SH-SY5Y (cell line): ENCODE measurements around the gene PPP2R2B.

Experiments
- GATA2 ChIP-seq: IDR thresholded peaks from 2 replicates; pipeline ENCODE4 v1.6.1; 2011; ENCODE audit warnings: mild to moderate bottlenecking, low read depth, low read length
- GATA3 ChIP-seq: IDR thresholded peaks from 2 replicates; pipeline ENCODE4 v1.6.1; 2011; ENCODE audit warnings: low read depth, mild to moderate bottlenecking, low read length, moderate library complexity

Gene PPP2R2B

DNA sequence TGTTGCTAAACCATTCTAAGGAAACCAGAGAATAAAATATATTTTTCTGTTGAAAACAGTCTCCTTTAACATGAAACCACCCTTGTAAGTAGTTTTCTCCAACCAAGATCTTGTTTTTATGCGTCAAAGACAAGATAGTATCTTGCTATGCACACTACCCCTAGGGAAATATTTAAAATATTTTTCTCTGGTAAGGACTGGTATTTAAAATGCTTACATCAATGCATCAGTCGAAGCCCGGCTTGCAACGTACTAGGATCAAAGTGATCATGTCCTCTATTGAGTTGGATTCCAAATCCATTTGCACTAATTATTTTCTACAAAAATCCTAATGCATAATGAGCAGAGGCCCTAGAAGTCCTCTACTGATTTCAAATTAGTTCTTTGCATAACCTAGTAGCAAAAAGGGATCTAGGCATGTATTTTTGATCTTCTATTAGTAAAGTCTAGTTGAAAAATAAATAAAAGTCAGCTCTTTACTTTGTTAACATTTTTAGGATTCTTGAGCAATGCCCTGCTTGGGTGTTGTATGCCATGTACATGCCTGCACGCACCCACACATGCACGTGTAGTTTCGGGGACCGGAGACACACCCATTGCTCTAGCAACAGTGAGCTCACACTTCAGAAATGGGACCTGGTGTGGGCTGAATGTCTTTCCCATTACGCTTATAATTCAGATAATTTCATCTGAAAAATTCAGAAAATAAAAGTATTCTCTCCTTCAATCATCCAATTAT is 197.5 kb downstream of the PPP2R2B start:
- TF ChIP-seq GATA2 (no peak), GATA3 (no peak)

DNA sequence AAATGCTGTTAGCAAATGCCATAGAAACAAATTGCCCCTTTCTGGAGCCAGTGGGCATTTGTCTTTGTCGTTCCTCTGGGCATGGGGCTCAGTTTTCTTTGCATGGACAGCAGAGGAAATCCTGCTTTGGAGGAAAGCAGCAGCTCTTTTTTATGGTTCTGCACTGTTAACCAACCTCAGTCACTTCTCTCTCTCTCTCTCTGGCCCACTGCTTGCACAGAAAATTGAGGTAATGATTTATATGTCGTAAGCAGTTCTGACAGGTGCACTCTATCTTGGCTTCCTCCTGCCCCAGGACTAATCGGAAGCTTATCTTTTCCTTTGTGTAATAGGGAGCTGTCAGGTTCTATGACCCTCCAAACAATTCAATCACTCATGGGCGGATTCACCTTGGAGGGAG is 202.9 kb downstream of the PPP2R2B start:
- TF ChIP-seq GATA2: no peak
- no peak for TF ChIP-seq GATA3

DNA sequence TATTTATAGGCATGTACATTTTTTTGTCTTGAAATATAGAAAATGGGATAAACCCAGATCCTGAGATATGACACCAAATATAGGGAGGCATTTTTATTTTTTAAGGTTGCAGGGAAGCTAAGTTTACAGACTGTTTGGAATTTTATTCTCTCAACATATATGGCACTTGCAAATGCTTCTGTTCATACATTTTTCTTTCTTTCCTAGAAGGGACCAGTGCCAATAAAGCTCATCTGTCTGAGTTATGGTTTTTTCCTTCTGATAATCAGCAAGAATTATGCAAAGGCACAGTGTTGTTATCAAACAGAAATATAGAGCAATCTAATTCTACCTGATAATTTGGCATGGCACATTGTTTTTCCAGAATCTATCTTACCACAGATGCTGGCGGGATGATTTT is 205.7 kb downstream of the PPP2R2B start:
- TF ChIP-seq GATA2: no peak
- TF ChIP-seq GATA3: no peak

DNA sequence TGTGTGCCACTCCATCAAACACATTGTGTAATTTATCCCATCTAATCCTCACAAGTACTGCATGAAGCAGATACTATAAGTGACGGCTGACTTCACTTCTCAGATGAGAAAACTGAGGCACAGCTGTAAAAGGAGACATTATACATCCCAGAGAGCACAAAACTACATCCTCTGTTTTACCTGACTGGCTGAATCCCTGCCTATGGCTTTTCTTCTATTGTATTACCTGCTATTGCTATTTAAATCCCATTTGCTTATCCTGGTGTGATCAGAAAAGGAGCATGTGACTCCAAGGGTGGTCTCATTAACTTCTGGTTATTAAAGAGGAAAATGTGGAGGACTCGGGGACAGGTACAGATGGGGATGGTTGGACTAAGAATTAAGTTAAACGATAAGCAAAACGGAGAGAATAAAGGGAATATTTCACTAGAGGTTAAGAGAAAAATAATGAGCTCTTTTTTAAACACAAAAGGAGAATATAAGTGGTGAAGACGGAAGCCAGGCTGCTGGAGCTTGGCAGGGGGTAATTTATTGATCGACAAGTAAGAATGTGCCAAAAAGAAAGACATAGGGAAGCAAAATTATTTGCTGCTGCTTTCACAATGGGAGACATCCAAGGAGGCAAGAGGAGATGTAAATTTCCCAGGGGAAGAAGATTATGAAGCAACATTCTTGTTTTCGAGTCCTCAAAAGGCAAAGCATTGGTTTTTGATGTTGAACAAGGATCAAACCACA is 206.8 kb downstream of the PPP2R2B start:
- no peak for TF ChIP-seq GATA3
- no peak for TF ChIP-seq GATA2

DNA sequence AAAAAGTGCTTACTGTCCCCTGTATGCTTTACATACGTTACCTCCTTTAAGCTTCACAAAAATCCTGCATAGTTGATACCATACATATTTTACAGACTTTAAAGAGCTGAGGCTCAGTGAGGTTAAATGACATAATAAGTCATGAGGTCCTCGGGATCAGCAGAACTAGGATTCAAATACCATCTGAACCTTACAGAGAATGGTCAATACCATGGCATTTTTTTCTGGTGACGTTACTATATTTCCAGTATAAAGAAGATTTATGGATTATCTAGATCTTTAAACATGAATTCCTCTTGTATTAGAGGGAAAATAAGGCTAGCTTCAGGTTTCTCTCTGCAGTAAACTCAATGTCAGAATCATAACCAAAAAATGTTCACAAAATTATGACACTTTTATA is 208.9 kb downstream of the PPP2R2B start:
- TF ChIP-seq GATA2 (no peak), GATA3 (no peak)

DNA sequence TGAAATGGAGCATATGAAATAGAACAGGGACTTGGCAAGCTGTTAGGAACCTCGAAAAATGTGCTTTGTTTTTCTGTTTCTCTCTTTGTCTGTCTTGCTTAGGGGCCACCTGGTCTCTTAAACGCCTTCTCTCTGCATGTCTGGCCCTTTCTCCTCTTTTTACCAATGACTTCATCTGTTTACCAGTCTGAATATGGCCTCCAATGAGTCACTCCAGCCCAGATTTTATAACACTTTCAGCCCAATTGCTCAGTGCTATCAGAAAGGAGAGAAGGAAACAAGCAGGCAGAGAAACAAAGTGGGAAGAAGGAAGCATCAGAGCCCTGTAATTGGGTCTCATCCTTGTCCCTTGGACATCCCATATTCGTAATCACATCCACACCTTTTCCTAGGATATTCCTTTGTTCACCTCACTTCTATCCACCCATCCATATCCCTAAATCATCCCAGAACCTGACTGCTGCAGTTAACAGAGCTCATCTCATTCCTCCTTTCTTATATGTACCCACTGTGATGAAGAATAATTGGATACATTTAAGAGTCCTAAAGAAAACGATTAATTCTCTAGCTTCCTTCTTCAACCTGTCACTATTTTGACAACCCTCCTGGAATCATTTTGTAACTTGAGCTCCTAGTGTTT is 210.8 kb downstream of the PPP2R2B start:
- TF ChIP-seq GATA3: no peak
- no peak for TF ChIP-seq GATA2

DNA sequence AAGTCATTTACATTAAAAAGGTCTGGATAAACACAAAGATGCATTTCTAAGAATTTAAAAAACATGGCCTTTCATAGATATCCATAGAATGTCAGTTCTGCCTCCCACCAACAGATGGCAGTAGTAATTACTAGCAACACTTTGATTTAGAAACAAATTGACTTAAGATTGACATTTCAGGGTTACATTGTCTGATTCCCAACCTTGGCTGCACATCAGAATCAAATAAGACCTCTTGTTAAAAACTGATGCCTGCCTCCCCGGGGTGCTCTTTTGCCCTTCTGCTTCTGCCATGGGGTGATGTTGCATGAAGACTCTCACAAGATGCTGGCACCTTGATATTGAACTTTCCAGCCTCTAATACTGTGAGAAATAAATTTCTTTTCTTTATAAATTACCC is 216.3 kb downstream of the PPP2R2B start:
- TF ChIP-seq GATA2 (no peak), GATA3 (no peak)

- TF ChIP-seq GATA3 (no peak), GATA2 (no peak)
Measured at GRCh38 chr5:146660376-146660960, 218.1 kb downstream of the PPP2R2B start.

DNA sequence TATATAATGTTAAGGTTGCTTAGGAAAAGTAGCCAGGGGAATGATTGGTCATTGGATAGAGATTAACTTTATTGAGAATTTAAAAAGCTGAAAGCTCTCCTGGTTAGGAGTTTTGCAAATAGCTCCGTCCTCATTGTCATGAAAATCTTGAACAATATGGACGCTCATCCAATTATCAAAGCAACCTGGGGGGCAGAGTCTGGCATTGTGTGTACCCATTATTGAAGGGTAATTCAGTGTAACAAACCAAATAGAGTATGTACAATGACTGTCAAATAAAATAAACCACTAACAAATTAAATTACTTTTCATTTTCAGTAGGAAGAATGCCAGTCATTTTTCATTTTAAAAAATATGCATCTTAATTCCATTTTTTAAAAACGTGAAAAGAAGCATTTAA is 218.6 kb downstream of the PPP2R2B start:
- no peak for TF ChIP-seq GATA3
- no peak for TF ChIP-seq GATA2

- TF ChIP-seq GATA2 (no peak), GATA3 (no peak)
Measured at GRCh38 chr5:146656703-146657102, 221.9 kb downstream of the PPP2R2B start.

DNA sequence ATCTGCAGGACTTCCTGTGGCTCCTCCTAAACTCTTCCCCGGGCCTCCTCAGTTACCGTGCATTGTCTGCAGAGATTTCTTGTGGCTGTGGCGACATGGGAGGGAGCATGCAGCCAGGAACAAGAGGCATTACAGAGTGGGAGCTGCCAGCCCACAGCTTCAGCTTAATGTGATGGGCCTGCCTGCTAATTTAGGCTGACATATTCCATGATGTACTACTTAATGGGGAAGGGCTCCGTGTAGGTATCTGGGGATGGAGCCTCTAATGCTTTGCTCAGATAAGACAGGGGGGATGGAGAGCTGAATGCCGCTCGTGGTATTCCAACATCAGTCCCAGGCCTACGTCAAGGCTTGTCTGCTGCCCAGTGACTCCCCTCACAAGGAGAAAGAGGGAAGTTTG is 225.0 kb downstream of the PPP2R2B start:
- TF ChIP-seq GATA3 (peak; percentile 41; the same call in 1 of the 2 replicates), GATA2 (peak; percentile 92)

DNA sequence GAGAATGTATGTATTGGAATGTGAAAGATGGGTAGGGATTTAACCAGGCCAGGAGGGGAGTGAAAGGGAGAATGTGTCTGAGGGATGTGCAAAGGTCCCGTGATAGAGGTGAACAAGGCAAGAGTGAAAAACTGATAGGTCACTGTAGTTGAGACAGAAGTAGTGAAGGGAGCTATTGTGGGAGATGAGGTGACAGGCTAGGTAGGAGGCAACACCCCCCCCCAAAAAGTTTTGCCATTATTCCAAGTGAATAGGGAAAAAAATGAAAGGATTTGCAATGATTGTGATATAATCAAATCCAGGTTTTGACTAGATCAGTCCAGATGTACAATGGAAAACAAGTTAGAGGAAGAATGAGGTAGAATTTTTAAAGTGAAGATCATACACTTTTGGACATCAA is 226.0 kb downstream of the PPP2R2B start:
- TF ChIP-seq GATA3 (no peak), GATA2 (no peak)

DNA sequence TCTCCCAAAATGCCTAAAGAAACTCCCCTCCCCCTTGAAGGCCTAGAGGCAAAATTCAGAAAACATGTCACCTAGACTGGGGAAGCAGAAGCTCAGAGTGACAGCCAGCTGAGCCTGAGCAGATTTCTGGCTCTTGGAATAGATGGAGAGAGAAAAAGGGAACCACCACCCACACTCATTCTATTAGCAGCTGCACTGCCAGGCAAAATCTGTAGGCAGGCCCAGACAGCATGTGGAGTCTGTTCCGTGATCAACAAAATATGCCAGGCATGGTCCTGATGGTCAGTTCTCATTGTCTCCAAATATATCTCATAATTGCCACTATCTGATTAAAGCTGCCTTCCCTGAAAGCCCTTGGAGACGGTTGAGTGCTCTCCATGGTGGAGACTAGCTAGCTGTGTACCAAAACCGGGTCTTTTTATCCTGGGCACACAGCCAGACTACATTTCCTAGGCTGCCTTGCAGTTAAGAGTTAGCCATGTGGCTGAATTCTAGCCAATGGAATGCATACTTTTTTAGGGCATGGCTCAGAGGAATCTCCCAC is 230.8 kb downstream of the PPP2R2B start:
- TF ChIP-seq GATA3 (peak; percentile 34), GATA2 (peak; percentile 87)

- TF ChIP-seq GATA2 (no peak), GATA3 (no peak)
Measured at GRCh38 chr5:146646441-146646840, 232.1 kb downstream of the PPP2R2B start.

GRCh38 chr5:146645342-146645741 is 233.2 kb downstream of the PPP2R2B start:
- TF ChIP-seq GATA2 (no peak), GATA3 (no peak)
